Activated CD4-positive, alpha-beta T cell treated with anti-CD3 and anti-CD28 coated beads, Interleukin-10, Interleukin-2, amounts not matched to agents 100 ng/mL and 50 ng/mL, durations not matched to agents 16 hours and 8 hours (primary cell): ENCODE measurements around the gene ATF6.

ENCODE experiments used
- DNase-seq: peaks from one replicate; pipeline ENCODE4 v3.0.0-alpha.2; 2020

The ATF6 gene

GRCh38 chr1:161838362-161838761, 72.2 kb downstream of the ATF6 start:
- no peak for DNase-seq

GRCh38 chr1:161838885-161839284, 72.8 kb downstream of the ATF6 start:
- no peak for DNase-seq

- DNase-seq, result no peak
These were observed 73.5 kb downstream of the ATF6 start for GRCh38 chr1:161839591-161839990.

- no peak for DNase-seq
These were observed 74.2 kb downstream of the ATF6 start for GRCh38 chr1:161840363-161840762.

- DNase-seq, result no peak
These were observed 77.0 kb downstream of the ATF6 start for GRCh38 chr1:161843156-161843555.

GRCh38 chr1:161844696-161845095, 78.6 kb downstream of the ATF6 start:
- no peak for DNase-seq

GRCh38 chr1:161848676-161849075, 82.6 kb downstream of the ATF6 start:
- no peak for DNase-seq

GRCh38 chr1:161849518-161849917, 83.4 kb downstream of the ATF6 start:
- DNase-seq, result peak; percentile 20

GRCh38 chr1:161855260-161855659, 89.1 kb downstream of the ATF6 start:
- DNase-seq, result no peak

GRCh38 chr1:161858271-161858670, 92.2 kb downstream of the ATF6 start:
- DNase-seq, result no peak

- no peak for DNase-seq
These were observed 97.4 kb downstream of the ATF6 start for GRCh38 chr1:161863549-161863948.

GRCh38 chr1:161864577-161864976, 98.5 kb downstream of the ATF6 start:
- DNase-seq, result no peak

- no peak for DNase-seq
These were observed 100.1 kb downstream of the ATF6 start for GRCh38 chr1:161866241-161866640.

- DNase-seq, result no peak
These were observed 102.7 kb downstream of the ATF6 start for GRCh38 chr1:161868832-161869231.

GRCh38 chr1:161869291-161869690, 103.2 kb downstream of the ATF6 start:
- DNase-seq, result no peak

GRCh38 chr1:161872506-161872905, 106.4 kb downstream of the ATF6 start:
- no peak for DNase-seq

GRCh38 chr1:161879261-161879660, 113.1 kb downstream of the ATF6 start:
- DNase-seq, result no peak

- DNase-seq, result no peak
These were observed 118.4 kb downstream of the ATF6 start for GRCh38 chr1:161884475-161884874.

GRCh38 chr1:161885003-161885402, 118.9 kb downstream of the ATF6 start:
- DNase-seq, result no peak

- no peak for DNase-seq
These were observed 119.6 kb downstream of the ATF6 start for GRCh38 chr1:161885759-161886158.

GRCh38 chr1:161886589-161886988, 120.5 kb downstream of the ATF6 start:
- no peak for DNase-seq

GRCh38 chr1:161887730-161888287, 121.7 kb downstream of the ATF6 start:
- DNase-seq, result no peak

- no peak for DNase-seq
These were observed 124.5 kb downstream of the ATF6 start for GRCh38 chr1:161890574-161890973.

GRCh38 chr1:161899091-161899490, 133.0 kb downstream of the ATF6 start:
- no peak for DNase-seq

- no peak for DNase-seq
These were observed 134.0 kb downstream of the ATF6 start for GRCh38 chr1:161900160-161900559.

- no peak for DNase-seq
These were observed 136.1 kb downstream of the ATF6 start for GRCh38 chr1:161902182-161902581.
